Measurements from ENCODE around the gene LAMB3. TPM values are rescaled to one million over a fixed set of nuclear protein-coding genes. Genes with fewer than 3 reads are reported as not detected.

LAMB3 gene
- polyA plus RNA-seq, 1 donor (not counting 4 experiments of a cell fraction or from before 2014, with no cell fraction given) = 659 TPM

DNA sequence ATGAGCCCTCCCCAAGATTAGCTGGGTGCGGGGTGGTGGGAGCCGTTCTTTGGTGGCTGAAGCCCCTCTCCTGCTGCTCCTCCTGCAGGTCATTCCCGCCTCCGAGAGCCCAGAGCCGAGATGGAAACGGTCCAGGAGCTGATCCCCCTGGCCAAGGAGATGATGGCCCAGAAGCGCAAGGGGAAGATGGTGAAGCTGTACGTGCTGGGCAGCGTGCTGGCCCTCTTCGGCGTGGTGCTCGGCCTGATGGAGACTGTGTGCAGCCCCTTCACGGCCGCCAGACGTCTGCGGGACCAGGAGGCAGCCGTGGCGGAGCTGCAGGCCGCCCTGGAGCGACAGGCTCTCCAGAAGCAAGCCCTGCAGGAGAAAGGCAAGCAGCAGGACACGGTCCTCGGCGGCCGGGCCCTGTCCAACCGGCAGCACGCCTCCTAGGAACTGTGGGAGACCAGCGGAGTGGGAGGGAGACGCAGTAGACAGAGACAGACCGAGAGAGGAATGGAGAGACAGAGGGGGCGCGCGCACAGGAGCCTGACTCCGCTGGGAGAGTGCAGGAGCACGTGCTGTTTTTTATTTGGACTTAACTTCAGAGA is 23.4 kb upstream of the LAMB3 start:
- FAIRE-seq (no peak), DNase-seq (ENCODE audit: low read depth, low spot score) (no peak)
- Histone ChIP-seq H3K4me3 (ENCODE audit: control insufficient read depth in 2 of 3, extremely low read depth in 1 of 3, insufficient read depth in 2 of 3, low read depth in 1 of 3, low read length in 3 of 3) (peak overlapping the region; percentile 22 to 50 (median 50)), H3K9me1 (ENCODE audit: control insufficient read depth, extremely low read depth, insufficient read depth, low read length) (no peaks in the 10 kb centered on the region), H3K27ac (ENCODE audit: control insufficient read depth, insufficient read depth, low read length) (no peak overlapping the region), H3K4me1 (ENCODE audit: control insufficient read depth, extremely low read depth, insufficient read depth, low read length) (peaks cover 32% of the 10 kb centered on the region), H3K4me2 (ENCODE audit: control insufficient read depth, extremely low read depth, insufficient read depth, low read depth, low read length) (peak overlapping the region; percentile 57), H4K20me1 (ENCODE audit: control insufficient read depth, extremely low read depth, insufficient read depth, low read length) (no peaks in the 10 kb centered on the region), H3K9ac (ENCODE audit: control insufficient read depth, extremely low read depth, insufficient read depth, low read length) (peak overlapping the region; percentile 61), H3K36me3 (ENCODE audit: control insufficient read depth in 2 of 2, extremely low read depth in 1 of 2, insufficient read depth in 2 of 2, low read length in 2 of 2) (no peaks in the 10 kb centered on the region), H3K9me3 (ENCODE audit: control insufficient read depth, low read depth, low read length) (no peaks in the 10 kb centered on the region), H3K27me3 (ENCODE audit: control insufficient read depth, extremely low read depth, insufficient read depth, low read length) (peaks cover 5% of the 10 kb centered on the region), H3K79me2 (ENCODE audit: control insufficient read depth, insufficient read depth, low read length) (no peaks in the 10 kb centered on the region), H2AFZ (ENCODE audit: control insufficient read depth, low read length) (peak overlapping the region; percentile 73)
- TF ChIP-seq, protein P1, sequence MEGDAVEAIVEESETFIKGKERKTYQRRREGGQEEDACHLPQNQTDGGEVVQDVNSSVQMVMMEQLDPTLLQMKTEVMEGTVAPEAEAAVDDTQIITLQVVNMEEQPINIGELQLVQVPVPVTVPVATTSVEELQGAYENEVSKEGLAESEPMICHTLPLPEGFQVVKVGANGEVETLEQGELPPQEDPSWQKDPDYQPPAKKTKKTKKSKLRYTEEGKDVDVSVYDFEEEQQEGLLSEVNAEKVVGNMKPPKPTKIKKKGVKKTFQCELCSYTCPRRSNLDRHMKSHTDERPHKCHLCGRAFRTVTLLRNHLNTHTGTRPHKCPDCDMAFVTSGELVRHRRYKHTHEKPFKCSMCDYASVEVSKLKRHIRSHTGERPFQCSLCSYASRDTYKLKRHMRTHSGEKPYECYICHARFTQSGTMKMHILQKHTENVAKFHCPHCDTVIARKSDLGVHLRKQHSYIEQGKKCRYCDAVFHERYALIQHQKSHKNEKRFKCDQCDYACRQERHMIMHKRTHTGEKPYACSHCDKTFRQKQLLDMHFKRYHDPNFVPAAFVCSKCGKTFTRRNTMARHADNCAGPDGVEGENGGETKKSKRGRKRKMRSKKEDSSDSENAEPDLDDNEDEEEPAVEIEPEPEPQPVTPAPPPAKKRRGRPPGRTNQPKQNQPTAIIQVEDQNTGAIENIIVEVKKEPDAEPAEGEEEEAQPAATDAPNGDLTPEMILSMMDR (optimal IDR thresholded peaks at IDR 0.05 in 1 of 3, IDR thresholded peaks at IDR 0.05 in 1 of 3, conservative IDR thresholded peaks at IDR 0.05 in 1 of 3; ENCODE audit: extremely low read depth in 1 of 3, insufficient read depth in 2 of 3, low read length in 3 of 3) = no peak
- TF ChIP-seq EZH2 (IDR thresholded peaks at IDR 0.05; ENCODE audit: low read length) = no peak
- dilution Hi-C loops (cut with MboI; ENCODE audit: extremely low pct_ligation_motif_present, low sequenced_read_pairs) = no loop called here

DNA sequence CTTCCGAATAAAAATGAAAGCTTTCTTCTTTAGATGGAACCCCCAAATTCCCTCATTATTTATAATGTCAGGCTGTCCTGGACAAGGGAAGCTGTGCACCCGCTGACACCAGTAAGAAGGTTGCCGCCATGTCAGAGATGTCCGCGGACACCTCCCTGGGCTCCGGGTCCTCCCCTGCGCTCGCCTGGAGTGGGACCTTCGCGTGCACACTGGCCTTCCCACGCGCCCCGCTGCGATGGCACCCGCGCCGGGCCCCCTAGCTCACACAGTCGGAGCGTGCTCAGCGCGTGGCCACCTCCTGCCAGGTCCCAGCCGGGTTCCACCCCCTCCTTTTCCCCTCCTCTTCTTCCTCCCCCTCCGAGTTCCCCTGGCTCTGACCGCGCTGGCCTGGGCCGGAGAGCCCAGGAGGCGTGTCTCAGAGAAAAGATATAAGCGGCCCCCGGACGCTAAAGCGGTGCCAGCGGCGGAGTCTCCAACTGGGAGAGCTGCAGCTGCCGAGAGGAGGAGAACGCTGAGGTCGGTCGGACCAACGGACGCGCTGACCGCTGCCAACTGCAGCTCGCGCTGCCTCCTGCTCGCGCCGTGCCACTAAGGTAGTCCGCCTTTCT is 22.8 kb upstream of the LAMB3 start, which contains the start of gene G0S2:
TSS of gene G0S2 (plus strand) at position 456 of the 608 bp plus-strand sequence. CDS start 273 bp downstream, outside the sequence.
- peak within 1 kb of the TSS; percentile 22 to 50 (median 50) for H3K4me3 ChIP-seq (ENCODE audit: control insufficient read depth in 2 of 3, extremely low read depth in 1 of 3, insufficient read depth in 2 of 3, low read depth in 1 of 3, low read length in 3 of 3)
- H3K9ac ChIP-seq (ENCODE audit: control insufficient read depth, extremely low read depth, insufficient read depth, low read length) = peak within 1 kb of the TSS; percentile 61
- no peaks in the 10 kb centered on the region for H3K36me3 ChIP-seq (ENCODE audit: control insufficient read depth in 2 of 2, extremely low read depth in 1 of 2, insufficient read depth in 2 of 2, low read length in 2 of 2)
- no peaks in the 10 kb centered on the region for H3K9me3 ChIP-seq (ENCODE audit: control insufficient read depth, low read depth, low read length)
- no peaks in the 10 kb centered on the region for H3K9me1 ChIP-seq (ENCODE audit: control insufficient read depth, extremely low read depth, insufficient read depth, low read length)
- peak within 1 kb of the TSS; percentile 73 for H2AFZ ChIP-seq (ENCODE audit: control insufficient read depth, low read length)
- dilution Hi-C loops (cut with MboI; ENCODE audit: extremely low pct_ligation_motif_present, low sequenced_read_pairs) = no loop called here
- no peak for TF ChIP-seq EZH2 (IDR thresholded peaks at IDR 0.05; ENCODE audit: low read length)
- TF ChIP-seq, protein P1 (optimal IDR thresholded peaks at IDR 0.05 in 1 of 3, IDR thresholded peaks at IDR 0.05 in 1 of 3, conservative IDR thresholded peaks at IDR 0.05 in 1 of 3; ENCODE audit: extremely low read depth in 1 of 3, insufficient read depth in 2 of 3, low read length in 3 of 3) = no peak
- no peak for DNase-seq (ENCODE audit: low read depth, low spot score)
- peaks cover 5% of the 10 kb centered on the region for H3K27me3 ChIP-seq (ENCODE audit: control insufficient read depth, extremely low read depth, insufficient read depth, low read length)
- H3K27ac ChIP-seq (ENCODE audit: control insufficient read depth, insufficient read depth, low read length) = no peak within 1 kb of the TSS
- no peaks in the 10 kb centered on the region for H4K20me1 ChIP-seq (ENCODE audit: control insufficient read depth, extremely low read depth, insufficient read depth, low read length)
- no peak for FAIRE-seq
- no peaks in the 10 kb centered on the region for H3K79me2 ChIP-seq (ENCODE audit: control insufficient read depth, insufficient read depth, low read length)
- H3K4me2 ChIP-seq (ENCODE audit: control insufficient read depth, extremely low read depth, insufficient read depth, low read depth, low read length) = peak within 1 kb of the TSS; percentile 57
- peaks cover 38% of the 10 kb centered on the region for H3K4me1 ChIP-seq (ENCODE audit: control insufficient read depth, extremely low read depth, insufficient read depth, low read length)

All from keratinocyte (primary cell).